SU-DHL-6 (cell line): ENCODE data around the gene HPS3.

Experiments used
- H2AFZ ChIP-seq: fragments of 200-600 bp; sonication (generic); 2 replicates; pipeline ENCODE4 v1.6.1; 2014; ENCODE audit warnings: low read depth, mild to moderate bottlenecking, moderate library complexity, mixed read lengths, antibody characterized with exemption, low read length; ENCODE audit not compliant: severe bottlenecking
- H3F3A ChIP-seq: fragments of 200-600 bp; shearing (Covaris generic); 2 replicates; pipeline ENCODE4 v1.6.0; 2016; ENCODE audit warnings: antibody characterized with exemption, mild to moderate bottlenecking; ENCODE audit not compliant: insufficient read depth
- H3K27ac ChIP-seq: fragments of 200-600 bp; sonication (generic); 2 replicates; pipeline ENCODE4 v1.5.1; 2016; ENCODE audit warnings: low read depth, mild to moderate bottlenecking, low read length, moderate library complexity, mixed read lengths
- H3K27me3 ChIP-seq: fragments of 200-600 bp; sonication (generic), shearing (Covaris generic); 2 replicates; pipeline ENCODE4 v1.6.0; 2014; ENCODE audit warnings: mild to moderate bottlenecking, low read length
- H3K36me3 ChIP-seq: fragments of 200-600 bp; sonication (generic); 2 replicates; pipeline ENCODE4 v1.6.1; 2014; ENCODE audit warnings: mild to moderate bottlenecking, low read length, mixed read lengths
- H3K4me2 ChIP-seq: fragments of 300-600, 200-600 bp; shearing (Covaris generic), sonication (generic); 2 replicates; pipeline ENCODE4 v1.6.0; 2014; ENCODE audit warnings: low read length, low read depth, mild to moderate bottlenecking; ENCODE audit not compliant: poor library complexity, severe bottlenecking
- H3K4me3 ChIP-seq: fragments of 200-600 bp; sonication (generic); 2 replicates; pipeline ENCODE4 v1.5.1; 2014; ENCODE audit warnings: antibody characterized with exemption, low read length, mild to moderate bottlenecking, mixed read lengths; ENCODE audit not compliant: insufficient read depth, poor library complexity, severe bottlenecking
- H3K79me2 ChIP-seq: fragments of 200-600 bp; sonication (generic); 2 replicates; pipeline ENCODE4 v1.6.1; 2014; ENCODE audit warnings: mild to moderate bottlenecking, low read length, moderate library complexity; ENCODE audit not compliant: insufficient read depth
- H3K9ac ChIP-seq: fragments of 200-600 bp; sonication (generic); 2 replicates; pipeline ENCODE4 v1.7.0; 2014; ENCODE audit warnings: mild to moderate bottlenecking, low read length
- H3K9me2 ChIP-seq: fragments of 200-600 bp; sonication (generic); replicated peaks from 2 replicates; pipeline ENCODE4 v1.6.1; 2014; ENCODE audit warnings: low read length; ENCODE audit not compliant: insufficient read depth
- H3K9me3 ChIP-seq: fragments of 200-600 bp; sonication (generic); 2 replicates; pipeline ENCODE4 v1.6.1; 2014; ENCODE audit warnings: low read length, mixed read lengths; ENCODE audit not compliant: insufficient read depth
- H4K20me1 ChIP-seq: fragments of 200-600 bp; sonication (generic); 2 replicates; pipeline ENCODE4 v1.6.1; 2014; ENCODE audit warnings: low read depth, mild to moderate bottlenecking, antibody characterized with exemption, low read length, moderate library complexity, mixed read lengths
- EZH2phosphoT487 ChIP-seq: fragments of 200-600 bp; sonication (generic), shearing (Covaris generic); conservative IDR thresholded peaks from 2 replicates; pipeline ENCODE4 v1.6.1; 2018; ENCODE audit warnings: mild to moderate bottlenecking, antibody characterized with exemption, low read length, moderate library complexity, mixed read lengths
- TF ChIP-seq, protein P1 (sequence below): fragments of 200-600 bp; sonication (generic); IDR thresholded peaks from one replicate; pipeline ENCODE4 v1.5.1; 2017; ENCODE audit warnings: antibody characterized with exemption, mild to moderate bottlenecking, low read length, moderate library complexity; ENCODE audit not compliant: insufficient read depth, poor library complexity, severe bottlenecking

Gene HPS3

DNA sequence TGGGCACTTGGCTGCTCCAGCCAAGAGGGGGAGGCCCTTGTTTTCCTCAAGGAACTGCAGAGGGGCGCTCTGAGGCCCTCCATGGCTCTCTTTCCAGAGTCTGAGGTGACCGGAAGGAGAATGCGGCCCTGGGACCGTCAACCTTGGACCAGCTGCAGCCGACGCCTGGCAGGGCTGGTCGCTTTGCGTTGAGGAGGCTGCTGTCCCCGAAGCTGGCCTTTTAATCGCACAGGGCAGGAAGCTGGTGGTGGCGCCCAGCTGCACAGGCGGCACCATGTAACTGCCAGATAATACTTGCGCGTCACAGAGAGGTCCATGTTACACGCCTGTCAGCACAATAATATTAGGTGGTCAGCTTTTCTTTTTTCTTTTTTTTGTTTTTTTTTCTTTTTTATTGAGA lies 42.2 kb upstream of the HPS3 start:
- peaks cover 22% of the 10 kb centered on the region; the same call in 1 of the 2 replicates for H3K36me3 ChIP-seq
- no peak overlapping the region for H3K4me2 ChIP-seq
- no peak overlapping the region for H3K9ac ChIP-seq
- H3K79me2 ChIP-seq: peaks cover 41% of the 10 kb centered on the region
- H3K4me3 ChIP-seq: no peak overlapping the region
- H3K9me2 ChIP-seq: no peaks in the 10 kb centered on the region
- TF ChIP-seq, protein P1, sequence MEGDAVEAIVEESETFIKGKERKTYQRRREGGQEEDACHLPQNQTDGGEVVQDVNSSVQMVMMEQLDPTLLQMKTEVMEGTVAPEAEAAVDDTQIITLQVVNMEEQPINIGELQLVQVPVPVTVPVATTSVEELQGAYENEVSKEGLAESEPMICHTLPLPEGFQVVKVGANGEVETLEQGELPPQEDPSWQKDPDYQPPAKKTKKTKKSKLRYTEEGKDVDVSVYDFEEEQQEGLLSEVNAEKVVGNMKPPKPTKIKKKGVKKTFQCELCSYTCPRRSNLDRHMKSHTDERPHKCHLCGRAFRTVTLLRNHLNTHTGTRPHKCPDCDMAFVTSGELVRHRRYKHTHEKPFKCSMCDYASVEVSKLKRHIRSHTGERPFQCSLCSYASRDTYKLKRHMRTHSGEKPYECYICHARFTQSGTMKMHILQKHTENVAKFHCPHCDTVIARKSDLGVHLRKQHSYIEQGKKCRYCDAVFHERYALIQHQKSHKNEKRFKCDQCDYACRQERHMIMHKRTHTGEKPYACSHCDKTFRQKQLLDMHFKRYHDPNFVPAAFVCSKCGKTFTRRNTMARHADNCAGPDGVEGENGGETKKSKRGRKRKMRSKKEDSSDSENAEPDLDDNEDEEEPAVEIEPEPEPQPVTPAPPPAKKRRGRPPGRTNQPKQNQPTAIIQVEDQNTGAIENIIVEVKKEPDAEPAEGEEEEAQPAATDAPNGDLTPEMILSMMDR: no peak
- TF ChIP-seq EZH2phosphoT487: no peak
- no peaks in the 10 kb centered on the region; the same call in 1 of the 2 replicates for H4K20me1 ChIP-seq
- peak overlapping the region; percentile 82 for H2AFZ ChIP-seq
- H3F3A ChIP-seq: no peaks in the 10 kb centered on the region
- H3K27ac ChIP-seq: no peak overlapping the region
- no peaks in the 10 kb centered on the region for H3K27me3 ChIP-seq
- H3K9me3 ChIP-seq: no peaks in the 10 kb centered on the region

DNA sequence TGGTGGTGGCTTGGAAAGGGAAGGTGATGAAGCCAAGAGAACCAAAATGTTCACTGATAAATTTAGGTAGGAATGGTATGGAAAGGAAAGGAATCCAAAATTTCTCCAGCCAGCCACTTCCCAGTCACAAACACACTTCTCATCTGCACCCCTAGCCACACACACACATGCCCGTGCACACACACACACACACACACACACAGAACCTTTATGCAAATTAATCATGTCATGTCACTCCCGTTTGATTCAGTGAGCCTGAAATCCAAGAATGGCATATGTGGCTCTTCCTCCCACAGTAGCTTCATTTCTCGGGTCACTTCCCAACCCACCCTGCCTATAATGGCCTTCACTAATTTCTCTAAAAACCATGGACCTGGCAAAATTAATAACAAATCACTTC lies 40.0 kb upstream of the HPS3 start:
- H3K9me2 ChIP-seq: no peaks in the 10 kb centered on the region
- no peak overlapping the region for H3K4me2 ChIP-seq
- H3F3A ChIP-seq: no peaks in the 10 kb centered on the region
- no peaks in the 10 kb centered on the region for H3K27me3 ChIP-seq
- H3K9me3 ChIP-seq: no peaks in the 10 kb centered on the region
- H3K27ac ChIP-seq: no peak overlapping the region
- peaks cover 4% of the 10 kb centered on the region; the same call in 1 of the 2 replicates for H3K36me3 ChIP-seq
- H3K79me2 ChIP-seq: peaks cover 19% of the 10 kb centered on the region
- H4K20me1 ChIP-seq: no peaks in the 10 kb centered on the region; the same call in 1 of the 2 replicates
- no peak overlapping the region for H3K4me3 ChIP-seq
- H2AFZ ChIP-seq: no peak overlapping the region
- no peak overlapping the region for H3K9ac ChIP-seq
- TF ChIP-seq, protein P1: no peak
- no peak for TF ChIP-seq EZH2phosphoT487

DNA sequence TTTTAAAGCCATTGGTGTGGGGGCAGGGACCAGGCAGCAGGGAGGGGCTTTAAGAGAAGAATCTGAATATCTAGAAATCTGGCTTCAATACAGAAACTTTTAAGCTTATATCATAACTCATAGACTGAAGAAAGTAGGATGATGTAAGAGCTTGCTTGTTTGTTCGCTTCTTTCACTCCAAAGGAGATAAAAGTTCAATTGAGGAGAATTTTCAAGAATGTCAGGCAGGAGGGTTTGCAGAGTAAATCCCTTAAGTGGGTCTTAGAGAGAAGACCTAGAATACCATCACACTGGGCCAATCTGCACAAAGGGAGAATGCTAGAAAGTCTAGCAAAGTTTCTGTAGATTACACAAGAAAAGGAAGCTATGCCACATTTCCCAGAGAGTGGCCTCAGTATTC lies 39.0 kb upstream of the HPS3 start:
- Histone ChIP-seq H3K9me3 (no peaks in the 10 kb centered on the region), H3K4me2 (no peak overlapping the region), H3K79me2 (peaks cover 8% of the 10 kb centered on the region), H3K4me3 (no peak overlapping the region), H3K36me3 (no peaks in the 10 kb centered on the region), H3K9me2 (no peaks in the 10 kb centered on the region), H3K27ac (no peak overlapping the region), H3K27me3 (no peaks in the 10 kb centered on the region), H2AFZ (no peak overlapping the region), H4K20me1 (no peaks in the 10 kb centered on the region), H3K9ac (no peak overlapping the region), H3F3A (no peaks in the 10 kb centered on the region)
- TF ChIP-seq, protein P1: no peak
- TF ChIP-seq EZH2phosphoT487: no peak
